ENCODE data around the gene DYNC2H1.

DYNC2H1 gene

DNA sequence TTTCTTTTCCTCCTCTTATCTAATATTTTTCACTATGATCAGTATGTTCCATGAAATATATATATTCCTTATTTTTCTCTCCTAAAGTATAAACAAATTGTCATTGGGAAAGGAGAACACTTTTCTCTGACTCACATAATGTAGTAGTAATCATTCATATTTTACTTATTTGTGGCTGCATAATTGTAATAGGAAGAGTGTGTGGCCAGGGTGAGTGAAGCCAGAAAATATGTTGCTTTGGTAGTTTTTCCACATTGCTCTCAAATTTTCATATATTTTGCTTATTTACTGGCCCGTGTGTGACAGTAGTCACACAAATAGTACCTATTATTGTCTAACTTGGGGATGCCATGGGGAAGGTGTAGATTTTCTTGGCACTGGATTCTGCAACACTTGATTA is 172.1 kb downstream of the DYNC2H1 start:
- DNase-seq, result peak; percentile 19

GRCh38 chr11:103284260-103284659 is 175.0 kb downstream of the DYNC2H1 start:
- no peak for DNase-seq

DNA sequence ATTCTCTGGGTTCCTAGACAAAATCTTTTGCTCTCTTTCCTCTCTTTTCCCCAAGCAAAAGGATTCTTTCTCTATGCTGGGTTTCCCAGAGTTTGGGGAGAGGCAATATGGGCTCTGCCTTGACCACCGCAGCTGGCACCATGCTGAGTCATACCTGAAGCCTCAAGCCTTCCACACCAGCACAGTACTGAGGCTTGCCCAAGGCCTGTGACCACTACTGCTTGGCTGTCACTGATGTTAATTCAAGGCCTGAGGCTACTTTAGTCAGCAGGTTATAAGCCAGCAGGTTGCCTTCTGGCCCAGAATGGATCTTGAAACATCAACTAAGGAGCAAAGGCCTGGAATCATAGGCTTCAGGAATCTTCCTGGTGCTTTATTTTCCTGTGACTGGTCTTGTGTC is 185.3 kb downstream of the DYNC2H1 start:
- no peak for DNase-seq

DNA sequence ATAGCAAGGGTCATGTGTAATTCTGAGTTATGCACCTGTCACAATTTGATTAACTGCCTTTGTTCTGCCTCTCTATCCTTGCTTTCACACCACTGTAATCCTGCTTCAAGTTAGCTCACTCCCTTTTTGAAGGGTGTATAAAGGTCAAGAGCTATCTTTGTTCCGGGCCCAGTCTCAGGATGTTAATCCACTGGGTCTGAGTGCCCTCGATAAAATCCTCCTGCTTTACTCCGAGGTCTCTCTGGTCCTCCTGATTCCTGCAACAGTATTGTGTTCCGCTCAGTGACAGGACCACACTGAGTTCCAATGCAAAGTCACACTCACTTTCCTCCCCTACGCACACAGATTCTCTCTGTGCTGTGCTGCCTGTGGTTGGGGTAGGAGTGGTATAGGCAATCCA is 186.5 kb downstream of the DYNC2H1 start:
- peak; percentile 5 for DNase-seq

GRCh38 chr11:103297900-103298299 is 188.7 kb downstream of the DYNC2H1 start:
- DNase-seq, result no peak

DNA sequence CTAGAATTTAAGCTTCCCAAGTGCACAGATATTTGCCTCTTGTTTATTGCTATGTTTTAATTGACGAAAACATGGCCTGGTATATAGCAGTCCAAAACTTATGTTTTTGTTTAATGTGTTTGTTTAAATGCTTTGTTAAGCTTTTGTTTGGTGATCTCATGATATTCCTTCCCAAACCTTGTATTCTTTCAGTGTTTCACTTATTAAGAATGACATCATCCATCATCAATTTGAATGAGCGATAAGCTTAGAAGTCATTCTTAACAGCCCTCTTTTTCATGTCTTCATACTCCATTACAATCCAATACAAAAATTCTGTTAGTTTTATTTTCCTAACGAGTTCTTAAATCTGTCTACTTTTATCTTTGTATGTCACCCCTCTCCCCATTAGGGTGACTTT is 206.0 kb downstream of the DYNC2H1 start:
- no peak for DNase-seq

DNA sequence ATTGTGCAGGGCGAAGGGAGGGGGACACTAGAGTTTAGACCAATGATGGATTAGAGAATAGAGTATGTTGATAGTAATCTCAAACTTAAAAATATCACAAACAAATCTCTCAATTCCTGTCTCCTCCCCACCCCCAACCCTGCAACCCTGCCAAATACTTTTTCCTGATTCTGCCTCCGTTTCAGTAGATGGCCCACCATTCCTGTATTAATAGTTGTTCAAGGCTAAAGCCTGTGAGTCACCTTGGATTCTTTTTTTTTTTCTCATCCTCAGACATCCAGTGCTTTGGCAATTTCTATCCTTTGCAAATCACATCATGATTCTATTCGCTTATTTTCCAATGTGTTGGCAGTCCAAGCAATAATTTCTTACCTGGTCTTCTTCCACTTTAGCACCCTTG is 207.9 kb downstream of the DYNC2H1 start:
- DNase-seq, result peak; percentile 52

GRCh38 chr11:103322821-103323220 is 213.6 kb downstream of the DYNC2H1 start:
- no peak for DNase-seq

DNA sequence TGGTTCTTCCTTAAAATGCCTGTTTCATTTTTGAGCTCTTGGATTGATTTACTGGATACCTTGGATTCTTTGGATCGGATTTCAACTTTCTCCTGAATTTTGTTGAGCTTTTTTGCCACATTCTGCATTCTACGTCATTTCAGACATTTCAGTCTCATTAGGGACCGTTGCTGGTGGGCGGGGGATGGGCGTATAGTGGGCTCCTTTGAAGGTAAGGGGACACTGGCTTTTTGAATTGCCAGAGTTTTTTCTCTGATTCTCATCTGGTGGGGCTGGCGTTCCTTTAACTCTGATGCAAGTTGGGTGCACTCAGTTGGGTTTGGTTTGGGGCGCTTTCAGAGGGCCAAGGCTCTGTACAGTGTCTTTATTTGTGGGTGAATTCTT is 216.5 kb downstream of the DYNC2H1 start:
- DNase-seq, result no peak

GRCh38 chr11:103326070-103326794 is 217.0 kb downstream of the DYNC2H1 start:
- DNase-seq, result peak; percentile 88

DNA sequence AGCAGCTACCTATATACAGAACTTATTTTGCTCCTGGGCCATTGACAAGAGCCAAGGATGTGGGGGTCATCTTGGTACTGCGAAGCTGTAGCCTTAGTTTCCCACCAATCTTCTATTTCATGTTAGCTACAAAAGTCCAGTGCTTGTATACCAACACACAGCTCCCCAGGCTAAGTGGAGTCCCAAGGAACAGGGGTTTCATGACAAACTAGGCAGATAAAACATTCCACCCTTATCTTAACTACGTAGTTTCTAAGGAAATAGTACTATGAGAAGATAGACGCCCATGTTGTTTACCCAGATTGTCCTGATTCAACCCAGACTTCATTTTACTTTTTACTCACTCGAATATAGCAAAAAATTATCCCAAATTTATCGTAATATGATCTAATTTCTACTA is 218.5 kb downstream of the DYNC2H1 start:
- no peak for DNase-seq

DNA sequence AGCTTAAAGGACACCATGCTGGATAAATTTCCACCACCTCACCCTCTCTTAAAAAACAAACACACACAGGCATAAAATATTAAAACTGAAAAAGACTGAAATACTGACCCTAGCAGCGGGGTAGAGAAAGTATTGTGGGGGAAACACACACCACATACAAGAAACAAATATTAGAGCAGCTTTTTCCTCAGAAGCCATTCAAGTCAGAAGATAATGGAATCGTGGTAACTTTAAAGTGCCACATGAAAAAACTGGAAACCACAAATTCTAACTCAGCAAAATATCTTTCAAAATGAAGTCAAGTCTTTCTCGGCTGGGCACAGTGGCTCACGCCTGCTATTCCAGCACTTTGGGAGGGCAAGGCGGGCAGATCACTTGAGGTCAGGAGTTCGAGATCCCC is 223.2 kb downstream of the DYNC2H1 start:
- no peak for DNase-seq

- DNase-seq, result peak; percentile 52
Measured at GRCh38 chr11:103338621-103339484, 229.6 kb downstream of the DYNC2H1 start.

GRCh38 chr11:103339485-103339857 is 230.2 kb downstream of the DYNC2H1 start:
- DNase-seq, result no peak

DNA sequence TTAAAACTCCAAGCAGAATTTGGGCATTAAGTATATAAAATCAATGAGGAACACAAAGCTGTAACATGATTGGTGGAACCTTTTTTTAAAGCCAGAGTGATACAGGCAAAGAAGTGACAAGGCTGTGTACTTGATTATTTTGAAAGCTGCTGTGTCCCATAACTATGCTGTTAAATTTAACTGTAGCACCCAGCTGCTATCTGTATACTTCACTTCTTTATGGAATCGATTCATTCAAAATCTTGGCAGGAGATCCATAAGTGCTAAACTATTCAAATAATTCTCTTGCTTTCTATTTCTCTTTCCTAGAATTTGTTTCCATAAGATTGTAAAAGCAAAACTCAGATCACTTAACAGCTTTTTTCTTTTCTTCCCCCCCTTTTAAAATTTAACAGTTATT is 231.7 kb downstream of the DYNC2H1 start:
- DNase-seq, result no peak

DNA sequence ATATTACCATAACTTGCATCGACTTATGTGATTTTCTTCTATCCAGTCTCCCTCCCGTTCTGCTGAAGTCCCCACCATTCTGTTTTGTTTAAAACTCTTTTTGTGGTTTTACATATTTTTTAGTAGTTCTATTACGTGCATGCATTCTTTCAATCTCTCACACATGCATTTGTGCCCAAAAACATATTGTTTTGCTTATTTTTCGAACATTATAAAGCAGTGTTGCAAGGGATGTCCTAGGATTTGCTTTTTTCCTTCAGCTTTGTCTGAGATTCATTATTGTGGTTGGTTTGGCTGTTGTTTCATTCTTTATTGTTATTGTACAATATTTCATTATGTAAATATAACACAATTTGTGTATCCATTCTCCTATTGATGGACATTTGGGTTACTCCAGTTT is 235.7 kb downstream of the DYNC2H1 start:
- DNase-seq, result peak; percentile 16

DNA sequence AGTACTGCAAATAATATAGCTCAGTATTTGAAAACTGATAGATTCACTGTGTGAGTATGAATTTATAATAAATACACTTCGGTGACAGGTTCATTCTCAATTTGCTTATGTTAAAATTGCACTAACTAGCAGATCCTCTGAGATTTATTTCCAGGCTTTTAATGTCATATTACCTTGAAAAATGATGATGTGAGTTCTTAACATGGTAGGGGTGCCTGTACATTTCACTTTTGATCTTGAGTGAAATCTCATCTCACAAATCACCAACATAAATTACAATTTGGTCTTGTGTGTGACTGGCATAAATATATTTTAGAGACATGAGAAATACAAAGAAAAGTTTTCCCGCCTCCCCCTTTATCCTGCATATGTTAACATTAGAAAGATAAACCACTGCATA is 240.4 kb downstream of the DYNC2H1 start:
- no peak for DNase-seq

GRCh38 chr11:103354656-103355055 is 245.4 kb downstream of the DYNC2H1 start:
- DNase-seq, result no peak

GRCh38 chr11:103358251-103358650 is 249.0 kb downstream of the DYNC2H1 start:
- peak; percentile 58 for DNase-seq

DNA sequence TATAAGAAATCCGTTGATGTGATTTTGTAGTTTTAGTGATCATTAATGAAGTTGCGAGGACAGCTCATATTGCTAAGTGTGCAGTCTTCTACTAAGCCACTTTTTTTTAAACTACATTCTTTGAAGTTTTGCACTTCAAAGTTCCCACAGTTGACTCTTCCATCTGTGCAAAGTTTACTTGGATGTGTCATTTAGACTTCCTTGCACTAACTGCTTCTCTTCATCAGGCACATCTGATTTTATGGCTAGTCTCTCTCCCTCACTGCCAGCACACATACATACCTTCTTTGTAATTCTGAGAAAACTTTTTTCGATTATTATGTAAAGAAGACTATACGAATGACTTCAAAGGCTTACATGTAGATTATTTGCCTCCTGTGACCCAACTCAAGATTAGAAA is 250.0 kb downstream of the DYNC2H1 start:
- DNase-seq, result peak; percentile 54

- no peak for DNase-seq
Measured at GRCh38 chr11:103364687-103365086, 255.5 kb downstream of the DYNC2H1 start.

- DNase-seq, result peak; percentile 57
Measured at GRCh38 chr11:103367650-103368049, 258.4 kb downstream of the DYNC2H1 start.

DNA sequence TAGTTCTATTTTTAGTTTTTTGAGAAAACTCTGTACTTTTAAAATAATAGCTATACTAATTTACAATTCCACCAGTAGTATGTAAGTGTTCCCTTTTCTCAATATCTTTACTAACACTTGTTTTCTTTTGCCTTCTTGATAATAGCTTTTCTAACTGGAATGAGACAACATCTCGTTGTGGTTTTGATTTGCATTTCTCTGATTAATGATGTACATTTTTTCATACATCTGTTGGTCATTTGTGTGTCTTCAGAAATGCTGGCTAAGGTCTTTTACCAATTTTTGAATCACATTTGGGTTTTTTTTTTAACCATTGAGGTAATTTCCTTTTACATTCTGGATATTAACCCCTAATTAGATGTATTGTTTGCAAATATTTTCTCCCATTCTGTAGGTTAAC is 258.9 kb downstream of the DYNC2H1 start:
- peak; percentile 60 for DNase-seq

GRCh38 chr11:103370076-103370475 is 260.9 kb downstream of the DYNC2H1 start:
- DNase-seq, result no peak

All from fibroblast of skin of right quadriceps (primary cell).